H1 (cell line): ENCODE measurements around the gene NKX2-1. TPM values are rescaled to one million over a fixed set of nuclear protein-coding genes. Genes with fewer than 3 reads are reported as not detected.

ENCODE experiments used
- CTCF ChIA-PET: fragments of 300-600 bp; sonication (Branson Sonifier 250); formaldehyde crosslinking; loops from one replicate; lab custom pipeline; 2021; ENCODE audit not compliant: partially characterized antibody; lab: Charles Lee
- POLR2A ChIA-PET: fragments of 300-600 bp; sonication (Branson Sonifier 250); formaldehyde crosslinking; loops from one replicate; lab custom pipeline; 2021; ENCODE audit warnings: inconsistent platforms; ENCODE audit not compliant: partially characterized antibody; lab: Charles Lee
- DNase-seq, 2 experiments: peaks; one replicate each; pipeline versions ENCODE4 v3.0.0 to v3.0.0-alpha.2; 2010 to 2022; ENCODE audit warnings: low spot score in 2 of 2, low read depth in 1 of 2, mixed read lengths in 1 of 2
- FAIRE-seq: peaks from 2 replicates; lab custom pipeline; 2011; peaks lifted over from hg19 to GRCh38; lab: Jason Lieb, UNC
- H2AFZ ChIP-seq: 2 replicates; pipeline ENCODE4 v1.8.1; 2012; ENCODE audit warnings: low read length, inconsistent platforms
- H2AK5ac ChIP-seq: 2 replicates; pipeline ENCODE4 v1.6.1; 2013; ENCODE audit warnings: low read depth, low read length
- H2BK120ac ChIP-seq: replicated peaks from 2 replicates; pipeline ENCODE3; 2013; ENCODE audit warnings: low read depth, low read length, inconsistent platforms
- H2BK12ac ChIP-seq: 2 replicates; pipeline ENCODE4 v1.6.1; 2013; ENCODE audit warnings: low read depth, low read length
- H2BK15ac ChIP-seq: 2 replicates; pipeline ENCODE4 v1.6.1; 2013; ENCODE audit warnings: low read length
- H2BK20ac ChIP-seq: 2 replicates; pipeline ENCODE4 v1.6.1; 2013; ENCODE audit warnings: low read length
- H2BK5ac ChIP-seq: 2 replicates; pipeline ENCODE4 v1.6.1; 2013; ENCODE audit warnings: low read depth, low read length
- H3K14ac ChIP-seq: 2 replicates; pipeline ENCODE4 v1.6.1; 2013; ENCODE audit warnings: inconsistent platforms; ENCODE audit not compliant: insufficient read length
- H3K18ac ChIP-seq: 2 replicates; pipeline ENCODE4 v1.6.1; 2013; ENCODE audit warnings: low read length; ENCODE audit errors: extremely low read depth
- H3K23ac ChIP-seq: 2 replicates; pipeline ENCODE4 v1.6.1; 2013; ENCODE audit warnings: inconsistent platforms; ENCODE audit not compliant: insufficient read length
- H3K23me2 ChIP-seq: 2 replicates; pipeline ENCODE4 v1.6.1; 2013; ENCODE audit warnings: low read depth, low read length
- H3K27ac ChIP-seq: 2 replicates; pipeline ENCODE4 v1.6.1; 2011; ENCODE audit warnings: low read depth, low read length, inconsistent platforms
- H3K27me3 ChIP-seq, 4 experiments: replicated peaks in 1 of 4; 1 replicate in 1 of 4; 2 replicates in 3 of 4; pipeline versions ENCODE4 v1.6.1 to v1.8.1; 2011 to 2013; ENCODE audit warnings: low read length in 3 of 4, mild to moderate bottlenecking in 3 of 4, inconsistent platforms in 2 of 4, mixed read lengths in 2 of 4, moderate library complexity in 1 of 4; ENCODE audit not compliant: control insufficient read depth in 3 of 4, insufficient read depth in 3 of 4; ENCODE audit errors: extremely low read depth in 1 of 4
- H3K36me3 ChIP-seq, 4 experiments: 2 replicates each; pipeline versions ENCODE4 v1.6.1 to v1.8.1; 2011 to 2013; ENCODE audit warnings: mild to moderate bottlenecking in 4 of 4, low read length in 3 of 4, moderate library complexity in 2 of 4, control low read depth in 1 of 4, inconsistent platforms in 1 of 4; ENCODE audit not compliant: insufficient read depth in 4 of 4, control insufficient read depth in 2 of 4
- H3K4ac ChIP-seq: replicated peaks from 2 replicates; pipeline ENCODE3; 2013; ENCODE audit warnings: low read length, low read depth, mixed read lengths, inconsistent platforms; ENCODE audit not compliant: insufficient read length
- H3K4me1 ChIP-seq, 4 experiments: replicated peaks in 1 of 4; 1 replicate in 1 of 4; 2 replicates in 3 of 4; pipeline versions ENCODE4 v1.6.1 to v1.8.1; 2011 to 2013; ENCODE audit warnings: low read length in 3 of 4, inconsistent platforms in 2 of 4, mixed read lengths in 1 of 4; ENCODE audit not compliant: insufficient read depth in 4 of 4, control insufficient read depth in 3 of 4
- H3K4me2 ChIP-seq, 2 experiments: 2 replicates each; pipeline versions ENCODE4 v1.6.1 to v1.8.1; 2011 to 2013; ENCODE audit warnings: low read depth in 2 of 2, low read length in 2 of 2, control low read depth in 1 of 2, inconsistent platforms in 1 of 2, mild to moderate bottlenecking in 1 of 2; ENCODE audit not compliant: insufficient read depth in 1 of 2
- H3K4me3 ChIP-seq, 4 experiments: fragments of 200-600, 300-600 bp in 1 of 4; sonication (generic), shearing (Covaris generic), sonication (Bioruptor Twin) in 1 of 4; 2 replicates each; pipeline versions ENCODE4 v1.5.1 to v1.8.1; 2011 to 2016; ENCODE audit warnings: low read length in 4 of 4, low read depth in 3 of 4, control low read depth in 2 of 4, inconsistent platforms in 2 of 4, mild to moderate bottlenecking in 2 of 4, mixed read lengths in 1 of 4, moderate library complexity in 1 of 4; ENCODE audit not compliant: insufficient read depth in 2 of 4; ENCODE audit errors: extremely low read depth in 1 of 4
- H3K56ac ChIP-seq: replicated peaks from 2 replicates; pipeline ENCODE3; 2013; ENCODE audit warnings: low read depth, mild to moderate bottlenecking, mixed read lengths, low read length, inconsistent platforms; ENCODE audit not compliant: insufficient read length
- H3K79me1 ChIP-seq: 2 replicates; pipeline ENCODE4 v1.6.1; 2013; ENCODE audit warnings: low read depth, low read length, control low read depth
- H3K79me2 ChIP-seq, 2 experiments: 2 replicates each; pipeline versions ENCODE4 v1.6.1 to v1.8.1; 2012 to 2013; ENCODE audit warnings: low read length in 2 of 2, mild to moderate bottlenecking in 2 of 2, inconsistent platforms in 1 of 2; ENCODE audit not compliant: insufficient read depth in 2 of 2, control insufficient read depth in 1 of 2
- H3K9ac ChIP-seq, 4 experiments: replicated peaks in 1 of 4; 1 replicate in 1 of 4; 2 replicates in 3 of 4; pipeline versions ENCODE4 v1.6.1 to v1.8.1; 2011 to 2013; ENCODE audit warnings: low read depth in 3 of 4, low read length in 3 of 4, control low read depth in 2 of 4, mild to moderate bottlenecking in 2 of 4, moderate library complexity in 2 of 4, inconsistent platforms in 1 of 4; ENCODE audit errors: extremely low read depth in 1 of 4
- H3K9me3 ChIP-seq, 2 experiments: 2 replicates each; pipeline versions ENCODE4 v1.6.1 to v1.8.1; 2012 to 2013; ENCODE audit warnings: mild to moderate bottlenecking in 2 of 2, moderate library complexity in 2 of 2, control low read depth in 1 of 2, inconsistent platforms in 1 of 2, low read depth in 1 of 2, low read length in 1 of 2, mixed read lengths in 1 of 2; ENCODE audit not compliant: insufficient read depth in 2 of 2
- H4K20me1 ChIP-seq, 2 experiments: replicated peaks in 1 of 2; 2 replicates each; pipeline versions ENCODE3 to v1.8.1; 2011 to 2013; ENCODE audit warnings: inconsistent platforms in 2 of 2, low read length in 2 of 2, mild to moderate bottlenecking in 1 of 2; ENCODE audit not compliant: insufficient read depth in 2 of 2, control insufficient read depth in 1 of 2
- H4K5ac ChIP-seq: 2 replicates; pipeline ENCODE4 v1.6.1; 2013; ENCODE audit warnings: low read length, low read depth, mixed read lengths, inconsistent platforms; ENCODE audit not compliant: insufficient read length
- H4K8ac ChIP-seq: 2 replicates; pipeline ENCODE4 v1.8.0; 2013; ENCODE audit warnings: mild to moderate bottlenecking, moderate library complexity, low read length, inconsistent platforms; ENCODE audit not compliant: insufficient read depth; ENCODE audit errors: extremely low read depth
- H4K91ac ChIP-seq: replicated peaks from 2 replicates; pipeline ENCODE3; 2013; ENCODE audit warnings: low read length, mixed read lengths, inconsistent platforms; ENCODE audit not compliant: insufficient read length
- KDM4A ChIP-seq: IDR thresholded peaks from one replicate; pipeline ENCODE4 v1.7.1; 2012; ENCODE audit warnings: low read depth, mild to moderate bottlenecking, moderate library complexity, low read length, inconsistent platforms; ENCODE audit not compliant: severe bottlenecking
- SUZ12 ChIP-seq: fragments of 200-600 bp; sonication (generic); IDR thresholded peaks from 2 replicates; pipeline ENCODE4 v1.6.1; 2012; ENCODE audit warnings: mild to moderate bottlenecking, inconsistent platforms, low read length, moderate library complexity, mixed read lengths
- WGBS, 2 experiments: shearing (Covaris generic) in 1 of 2; methylation state at CpG; one replicate each; pipeline versions ENCODE4 v1.1.6 to v1.1.7; 2013 to 2015; ENCODE audit warnings: low lambda C conversion rate in 2 of 2, mixed read lengths in 2 of 2, inconsistent platforms in 1 of 2, low coverage in 1 of 2, missing lambda C conversion rate in 1 of 2; ENCODE audit not compliant: insufficient replicate concordance in 2 of 2, insufficient coverage in 1 of 2, insufficient read length in 1 of 2; ENCODE audit errors: extremely low coverage in 1 of 2, missing lambda C conversion rate in 1 of 2; 5-methylcytosine and 5-hydroxymethylcytosine counted together
- polyA plus RNA-seq, 7 experiments: library from polyadenylated mRNA; depleted of rRNA in 3 of 7; stranded (reverse) in 5 of 7; unstranded in 2 of 7; fragments of >200 nt in 5 of 7; fragments of 200-250 nt in 2 of 7; gene quantifications; 1 replicate in 5 of 7; 2 replicates in 1 of 7; 4 replicates in 1 of 7; pipeline versions ENCODE4 v1.2.1 to v1.2.3, GENCODE V29; 2011 to 2013; ENCODE audit warnings: missing spikeins in 2 of 7, mixed read lengths in 2 of 7
- total RNA-seq: library from RNA; stranded (reverse); fragmentation: NEBNext Ultra II Directional; extraction: Animal tissue kit (Norgen Biotek cat#: 25700); gene quantifications from 2 replicates; pipeline ENCODE4 v1.2.1, GENCODE V29; 2021

Gene NKX2-1
- total and polyA plus RNA-seq, 2 of the 8 experiments (the other 6 are each of a cell fraction or from before 2014, with no cell fraction given): not detected

DNA sequence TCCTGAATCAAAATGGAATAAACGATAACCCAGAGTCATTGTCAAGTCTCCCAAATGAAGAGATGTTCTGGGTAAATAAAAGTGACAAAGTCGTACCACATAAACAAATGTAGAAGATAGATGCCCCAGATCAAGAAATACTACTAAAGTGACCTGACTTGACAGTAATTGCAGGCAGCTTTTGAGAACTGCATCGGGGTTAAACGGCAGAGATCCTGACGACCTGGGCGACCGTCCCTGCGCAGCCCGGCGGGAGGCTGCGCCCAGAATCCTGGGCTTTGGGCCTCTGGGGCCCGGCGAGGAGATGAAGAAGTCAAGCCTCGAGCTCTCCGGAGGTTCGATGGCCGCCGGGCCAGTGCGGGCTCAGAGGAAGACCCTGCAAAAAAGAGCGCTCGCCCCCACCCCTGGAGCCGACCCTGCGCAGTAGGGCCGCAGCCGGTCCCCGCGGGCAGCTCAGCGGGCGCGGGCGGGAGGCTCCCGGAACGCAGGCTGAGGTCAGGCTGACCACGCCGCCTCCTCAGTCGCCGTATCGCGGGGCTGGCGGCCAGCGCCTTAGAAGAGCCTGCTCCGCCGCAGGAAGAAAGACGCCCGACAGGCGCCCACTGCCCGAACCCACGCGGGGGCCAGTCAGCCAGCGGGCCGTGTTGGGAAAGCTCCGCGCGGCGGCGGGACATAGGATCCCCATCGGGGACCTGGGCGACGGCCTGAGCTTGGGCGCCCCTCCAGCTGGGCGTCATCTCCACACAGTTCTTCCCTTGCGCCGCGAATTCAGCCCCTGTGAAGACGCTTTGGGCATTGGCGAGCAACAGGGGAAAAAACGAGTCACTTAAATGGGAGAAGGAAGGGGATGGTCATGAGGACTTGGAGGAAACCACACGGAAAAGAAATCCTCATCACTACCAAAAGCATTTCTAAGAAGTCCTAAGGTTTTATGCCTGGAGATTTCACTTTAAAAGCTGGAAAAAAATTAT lies 16.0 kb downstream of the NKX2-1 start:
- 5% methylated on average over 38 of the region's 68 CpGs; no CpG with 5 or more reads in 1 of the 2 experiments for WGBS, 2 experiments
- Histone ChIP-seq H3K4ac (no peak overlapping the region), H4K5ac (no peak overlapping the region), H2BK120ac (no peak overlapping the region), H4K91ac (no peak overlapping the region), H3K27me3 (peaks cover 72 to 98% (median 87%) of the 10 kb centered on the region in 4 experiments), H2BK15ac (no peak overlapping the region), H3K79me2 (no peaks in the 10 kb centered on the region), H3K4me2 (peak overlapping the region; percentile 64 to 67), H2AK5ac (no peak overlapping the region), H3K56ac (no peak overlapping the region), H3K79me1 (no peaks in the 10 kb centered on the region), H3K23ac (no peak overlapping the region), H3K4me1 (peaks cover 9 to 20% (median 15%) of the 10 kb centered on the region in 4 experiments), H4K8ac (no peak overlapping the region), H2BK5ac (no peak overlapping the region), H3K9me3 (no peaks in the 10 kb centered on the region), H3K14ac (no peak overlapping the region), H2BK12ac (no peak overlapping the region), H2BK20ac (no peak overlapping the region), H4K20me1 (peaks cover 21 to 24% of the 10 kb centered on the region in 2 experiments), H3K4me3 (peak overlapping the region in 3 of 4 experiments; percentile 7 to 50 (median 9); a peak in 3 of 8 replicates), H2AFZ (no peak overlapping the region), H3K23me2 (no peaks in the 10 kb centered on the region; the same call in 1 of the 2 replicates), H3K36me3 (peaks cover 0 to 7% (median 0%) of the 10 kb centered on the region in 4 experiments; a peak in 1 of 8 replicates), H3K27ac (no peak overlapping the region), H3K18ac (no peak overlapping the region), H3K9ac (no peak overlapping the region)
- ChIA-PET POLR2A (interaction anchor here (1.5 to 3.2 kb wide), 3 partner anchors 10 to 18 kb away, joined by 5 to 19 read pairs (median 8); no protein-coding TSS in a partner anchor), CTCF (interaction anchor here (0.6 to 5.2 kb wide), 11 partner anchors 12 to 1316 kb away, joined by 3 to 98 read pairs (median 3); partner anchors contain the start of gene NKX2-1)
- DNase-seq (peak in 1 of 2 experiments; percentile 63), FAIRE-seq (peak; percentile 7)
- TF ChIP-seq SUZ12 (peak; percentile 93), KDM4A (peak; percentile 33)
